GM23248 (cell line): ENCODE data around the gene ACOT11.

Experiments used
- EZH2 ChIP-seq: fragments of 200-600 bp; sonication (generic); IDR thresholded peaks from 2 replicates; pipeline ENCODE4 v1.6.1; 2018; ENCODE audit warnings: antibody characterized with exemption, mild to moderate bottlenecking; ENCODE audit not compliant: insufficient read depth, poor library complexity, severe bottlenecking
- EZH2phosphoT487 ChIP-seq: fragments of 200-600 bp; sonication (generic); IDR thresholded peaks from 2 replicates; pipeline ENCODE4 v1.6.1; 2018; ENCODE audit warnings: antibody characterized with exemption, moderate library complexity, mild to moderate bottlenecking, low read depth; ENCODE audit not compliant: insufficient read depth

DNA sequence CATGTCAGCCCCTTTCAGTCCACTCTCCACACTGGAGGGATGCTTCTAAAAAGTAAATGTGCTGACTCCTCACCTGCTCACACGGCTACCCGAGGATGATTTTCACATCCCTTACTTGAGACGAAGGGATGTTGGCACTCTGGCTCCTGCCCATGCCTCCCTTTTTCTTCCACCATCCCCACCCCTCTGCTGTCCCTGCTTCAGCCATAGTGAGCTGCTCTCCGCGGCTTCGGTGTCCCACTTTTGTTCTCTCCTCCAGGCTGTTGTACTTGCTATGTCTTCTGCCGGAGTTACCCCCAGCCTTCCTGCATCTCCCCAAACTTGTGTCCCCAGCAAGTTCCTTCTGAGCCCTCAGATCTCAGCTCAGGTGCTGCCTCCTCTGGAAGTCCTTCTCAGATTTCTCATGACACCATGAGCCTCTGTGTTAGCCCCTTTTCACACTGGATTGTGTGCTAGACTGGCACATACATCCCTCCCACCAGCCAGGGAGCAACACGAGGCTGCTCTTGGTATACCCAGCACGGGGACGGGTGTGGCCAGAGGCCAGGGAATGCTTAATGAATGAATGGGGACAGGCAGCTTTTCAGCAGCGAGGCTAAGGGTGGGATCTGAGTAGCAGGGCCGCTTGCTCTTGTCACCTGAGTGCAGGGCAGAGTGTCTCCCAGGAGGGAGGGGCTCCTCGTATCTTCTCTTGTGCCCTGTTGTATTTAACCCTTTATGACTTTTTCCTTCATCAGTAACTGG is 1.3 kb downstream of the ACOT11 start:
- TF ChIP-seq EZH2 (no peak), EZH2phosphoT487 (no peak)
